GM18505 (cell line): ENCODE results near the gene OLFML1.

Experiments
- ATAC-seq: cut with Tn5 transposase; IDR thresholded peaks from one replicate; pipeline ENCODE4 v1.9.1; 2021; ENCODE audit not compliant: unreplicated experiment
- POLR2A ChIP-seq: IDR thresholded peaks from 4 replicates; pipeline ENCODE4 v1.6.1; 2011; ENCODE audit warnings: borderline replicate concordance; ENCODE audit not compliant: insufficient read depth, insufficient read length; ENCODE audit errors: extremely low read depth

The OLFML1 gene

GRCh38 chr11:7492253-7492652 lies 6.9 kb downstream of the OLFML1 start:
- TF ChIP-seq POLR2A, result no peak
- no peak for ATAC-seq

- no peak for TF ChIP-seq POLR2A
- ATAC-seq, result no peak
Measured at GRCh38 chr11:7493670-7494069, 8.4 kb downstream of the OLFML1 start.

GRCh38 chr11:7494086-7494745 lies 8.9 kb downstream of the OLFML1 start:
- ATAC-seq, result no peak
- no peak for TF ChIP-seq POLR2A

- no peak for TF ChIP-seq POLR2A
- ATAC-seq, result peak; percentile 90
Measured at GRCh38 chr11:7495882-7496551, 10.7 kb downstream of the OLFML1 start.

- ATAC-seq, result no peak
- TF ChIP-seq POLR2A, result no peak
Measured at GRCh38 chr11:7498193-7498592, 12.9 kb downstream of the OLFML1 start.

GRCh38 chr11:7499081-7499480 lies 13.8 kb downstream of the OLFML1 start:
- TF ChIP-seq POLR2A, result no peak
- ATAC-seq, result no peak

- ATAC-seq, result no peak
- TF ChIP-seq POLR2A, result no peak
Measured at GRCh38 chr11:7500251-7500650, 14.9 kb downstream of the OLFML1 start.

- no peak for ATAC-seq
- no peak for TF ChIP-seq POLR2A
Measured at GRCh38 chr11:7501251-7501650, 15.9 kb downstream of the OLFML1 start.

- no peak for ATAC-seq
- TF ChIP-seq POLR2A, result no peak
Measured at GRCh38 chr11:7501894-7502293, 16.6 kb downstream of the OLFML1 start.

GRCh38 chr11:7506243-7506642 lies 20.9 kb downstream of the OLFML1 start:
- no peak for ATAC-seq
- no peak for TF ChIP-seq POLR2A

- no peak for TF ChIP-seq POLR2A
- no peak for ATAC-seq
Measured at GRCh38 chr11:7508087-7508486, 22.8 kb downstream of the OLFML1 start.

- no peak for ATAC-seq
- TF ChIP-seq POLR2A, result no peak
Measured at GRCh38 chr11:7509966-7510365, 24.7 kb downstream of the OLFML1 start.

GRCh38 chr11:7511401-7511800 lies 26.1 kb downstream of the OLFML1 start:
- no peak for ATAC-seq
- no peak for TF ChIP-seq POLR2A

- TF ChIP-seq POLR2A, result peak; percentile 61
- ATAC-seq, result peak; percentile 58
Measured at GRCh38 chr11:7512525-7513233, 27.4 kb downstream of the OLFML1 start.
